Measurements from ENCODE around the gene SPOCK1. TPM values are rescaled to one million over a fixed set of nuclear protein-coding genes. Genes with fewer than 3 reads are reported as not detected.

The SPOCK1 gene
- total and polyA plus RNA-seq, 2 experiments from 2014 or later, result 4.1 to 14.0 TPM

DNA sequence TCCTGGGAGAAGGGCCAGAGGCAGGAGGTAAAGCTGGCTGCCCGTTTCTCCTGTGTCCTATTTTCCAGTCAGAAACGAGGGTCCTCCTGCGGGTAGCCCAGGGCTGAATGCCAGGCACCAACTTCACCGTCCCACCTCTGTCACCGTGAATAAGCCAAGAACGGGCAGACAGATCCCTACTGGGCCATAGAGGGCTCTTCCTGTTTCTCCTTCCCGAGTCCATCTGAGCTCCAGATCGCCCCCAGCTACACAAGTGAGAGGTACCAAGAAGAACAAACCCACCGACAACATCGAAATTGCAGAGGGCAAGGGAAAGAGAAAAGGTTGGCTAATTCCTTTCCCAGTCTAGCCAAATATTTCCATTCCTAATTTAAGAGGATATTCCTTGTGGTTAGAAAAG is 93.7 kb downstream of the SPOCK1 start:
- no peak for DNase-seq (ENCODE audit: low read depth in 1 of 2, low spot score in 1 of 2)

DNA sequence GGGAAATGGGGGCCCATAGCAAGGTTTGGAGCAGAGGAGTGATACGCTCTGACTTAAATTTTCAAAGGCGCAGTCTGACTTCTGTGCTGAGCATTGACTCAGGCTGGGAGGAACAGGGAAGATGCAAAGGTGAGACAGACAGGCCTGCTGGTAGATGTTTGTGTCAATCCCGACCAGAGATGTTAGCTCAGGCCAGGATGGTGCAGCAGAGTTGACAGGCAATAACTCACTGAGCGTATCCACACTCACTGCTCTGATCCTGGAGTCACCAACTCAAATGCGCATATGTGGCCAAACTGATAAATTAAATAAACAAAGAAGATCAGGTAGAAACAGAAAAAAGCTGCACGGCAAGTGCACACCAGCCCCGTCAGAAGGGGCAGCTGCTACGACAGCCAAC is 95.3 kb downstream of the SPOCK1 start:
- no peak for TF ChIP-seq CTCF (IDR thresholded peaks at IDR 0.05; ENCODE audit: low read depth, low read length)
- H3K27me3 ChIP-seq, result no peaks in the 10 kb centered on the region
- peaks cover 9% of the 10 kb centered on the region for H3K4me1 ChIP-seq (ENCODE audit: low read depth)
- DNase-seq (ENCODE audit: low read depth in 1 of 2, low spot score in 1 of 2), result no peak
- no peak overlapping the region for H3K4me3 ChIP-seq
- H3K27ac ChIP-seq, result no peak overlapping the region
- no peaks in the 10 kb centered on the region for H3K9me3 ChIP-seq (ENCODE audit: low read depth)
- H3K36me3 ChIP-seq, result no peaks in the 10 kb centered on the region

More for the DNA sequence above, 93.7 kb downstream of the SPOCK1 start:
- Histone ChIP-seq H3K27ac (no peak overlapping the region), H3K27me3 (no peaks in the 10 kb centered on the region), H3K36me3 (no peaks in the 10 kb centered on the region), H3K4me3 (no peak overlapping the region), H3K4me1 (ENCODE audit: low read depth) (peaks cover 9% of the 10 kb centered on the region), H3K9me3 (ENCODE audit: low read depth) (no peaks in the 10 kb centered on the region)
- no peak for TF ChIP-seq CTCF (IDR thresholded peaks at IDR 0.05; ENCODE audit: low read depth, low read length)

DNA sequence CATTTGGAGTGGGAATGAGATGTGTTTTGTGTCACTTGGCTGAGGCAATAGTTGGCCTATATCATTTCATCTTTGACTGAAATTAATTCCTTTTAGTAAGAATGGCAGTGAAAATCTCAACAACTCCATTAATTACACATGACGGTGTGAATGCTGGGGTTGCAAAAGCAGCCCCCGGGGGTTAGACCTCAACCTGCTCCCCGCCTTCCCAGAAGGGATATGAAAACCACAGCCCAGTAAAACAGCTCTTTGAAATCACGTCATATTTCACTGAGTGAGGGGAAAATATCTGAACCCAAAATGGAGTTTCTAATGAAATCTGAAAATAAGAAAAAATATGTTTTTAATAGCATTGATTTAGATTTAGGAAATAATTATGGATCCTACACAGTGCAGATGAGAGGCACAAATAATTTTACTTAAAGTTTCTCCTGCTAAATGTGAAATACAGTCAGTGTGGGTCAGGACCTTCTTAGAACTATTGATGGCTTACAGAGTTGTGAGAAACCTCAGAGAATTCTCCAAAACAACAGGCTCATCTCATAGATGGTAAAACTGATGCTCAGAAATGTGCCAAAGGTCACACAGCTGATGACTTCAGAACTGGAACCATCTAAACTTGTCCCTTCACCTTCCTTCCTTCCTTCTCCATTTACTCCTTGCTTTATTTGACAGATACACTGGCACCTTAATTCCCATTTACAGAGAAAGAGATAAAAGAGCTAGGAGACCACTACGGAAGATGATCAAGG is 96.5 kb downstream of the SPOCK1 start:
- no peak for TF ChIP-seq CTCF (IDR thresholded peaks at IDR 0.05; ENCODE audit: low read depth, low read length)
- H3K4me1 ChIP-seq (ENCODE audit: low read depth), result peaks cover 9% of the 10 kb centered on the region
- no peak overlapping the region for H3K4me3 ChIP-seq
- H3K27me3 ChIP-seq, result no peaks in the 10 kb centered on the region
- no peak overlapping the region for H3K27ac ChIP-seq
- no peak for DNase-seq (ENCODE audit: low read depth in 1 of 2, low spot score in 1 of 2)
- no peaks in the 10 kb centered on the region for H3K9me3 ChIP-seq (ENCODE audit: low read depth)
- H3K36me3 ChIP-seq, result no peaks in the 10 kb centered on the region

- no peak for DNase-seq (ENCODE audit: low read depth in 1 of 2, low spot score in 1 of 2)
- H3K27ac ChIP-seq, result no peak overlapping the region
- no peak overlapping the region for H3K4me3 ChIP-seq
- no peaks in the 10 kb centered on the region for H3K9me3 ChIP-seq (ENCODE audit: low read depth)
- no peak for TF ChIP-seq CTCF (IDR thresholded peaks at IDR 0.05; ENCODE audit: low read depth, low read length)
- no peaks in the 10 kb centered on the region for H3K36me3 ChIP-seq
- H3K27me3 ChIP-seq, result no peaks in the 10 kb centered on the region
- peaks cover 2% of the 10 kb centered on the region for H3K4me1 ChIP-seq (ENCODE audit: low read depth)
Measured at GRCh38 chr5:137401946-137402345, 97.2 kb downstream of the SPOCK1 start.

DNA sequence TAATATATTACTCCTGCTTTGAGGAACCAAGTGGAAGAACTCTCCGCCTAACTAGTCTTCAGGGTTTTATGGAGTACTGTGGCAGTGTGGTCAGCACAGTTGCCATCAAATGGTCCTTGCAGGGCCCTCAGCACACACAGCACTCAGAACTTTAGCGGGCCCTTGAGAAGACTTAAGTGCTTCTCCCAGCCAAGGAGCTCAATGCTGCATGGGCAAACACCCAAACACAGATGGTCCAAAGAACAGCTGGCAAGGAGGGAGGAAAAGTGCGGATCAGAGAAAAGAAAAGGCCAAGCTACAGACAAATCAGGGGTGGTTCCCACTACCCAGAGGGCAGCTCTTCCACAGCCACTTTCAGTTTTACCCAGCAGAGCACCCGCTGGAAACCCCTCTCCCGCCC is 98.6 kb downstream of the SPOCK1 start:
- Histone ChIP-seq H3K27me3 (no peaks in the 10 kb centered on the region), H3K36me3 (no peaks in the 10 kb centered on the region), H3K4me1 (ENCODE audit: low read depth) (no peaks in the 10 kb centered on the region), H3K4me3 (no peak overlapping the region), H3K9me3 (ENCODE audit: low read depth) (no peaks in the 10 kb centered on the region), H3K27ac (no peak overlapping the region)
- no peak for TF ChIP-seq CTCF (IDR thresholded peaks at IDR 0.05; ENCODE audit: low read depth, low read length)
- DNase-seq (ENCODE audit: low read depth in 1 of 2, low spot score in 1 of 2), result no peak
